IPS DF 6.9 (cell line): ENCODE data around the gene CCNA2.

Source experiments
- DNase-seq: peaks from one replicate; pipeline ENCODE4 v3.0.0-alpha.2; 2013; ENCODE audit warnings: low read depth, low spot score
- H3K27ac ChIP-seq: one replicate; pipeline ENCODE4 v1.5.1; 2013; ENCODE audit warnings: low read length, control low read depth
- H3K27me3 ChIP-seq: 2 replicates; pipeline ENCODE4 v1.6.1; 2013; ENCODE audit warnings: mild to moderate bottlenecking, low read length; ENCODE audit not compliant: control insufficient read depth, insufficient read depth
- H3K36me3 ChIP-seq: 2 replicates; pipeline ENCODE4 v1.6.1; 2013; ENCODE audit warnings: low read length; ENCODE audit not compliant: control insufficient read depth, insufficient read depth
- H3K4me1 ChIP-seq: 2 replicates; pipeline ENCODE4 v1.6.1; 2013; ENCODE audit warnings: low read length; ENCODE audit not compliant: control insufficient read depth, insufficient read depth
- H3K4me3 ChIP-seq: 2 replicates; pipeline ENCODE4 v1.5.1; 2013; ENCODE audit warnings: mild to moderate bottlenecking, low read length
- H3K9me3 ChIP-seq: 2 replicates; pipeline ENCODE4 v1.6.1; 2013; ENCODE audit warnings: low read length, inconsistent platforms; ENCODE audit not compliant: control insufficient read depth, insufficient read depth
- WGBS: extraction: QIAGEN DNeasy Blood & Tissue Kit; methylation state at CpG from one replicate; pipeline ENCODE4 v1.1.7; 2013; ENCODE audit warnings: mixed read lengths, missing lambda C conversion rate; ENCODE audit not compliant: insufficient read length, insufficient coverage; 5-methylcytosine and 5-hydroxymethylcytosine counted together

The CCNA2 gene

DNA sequence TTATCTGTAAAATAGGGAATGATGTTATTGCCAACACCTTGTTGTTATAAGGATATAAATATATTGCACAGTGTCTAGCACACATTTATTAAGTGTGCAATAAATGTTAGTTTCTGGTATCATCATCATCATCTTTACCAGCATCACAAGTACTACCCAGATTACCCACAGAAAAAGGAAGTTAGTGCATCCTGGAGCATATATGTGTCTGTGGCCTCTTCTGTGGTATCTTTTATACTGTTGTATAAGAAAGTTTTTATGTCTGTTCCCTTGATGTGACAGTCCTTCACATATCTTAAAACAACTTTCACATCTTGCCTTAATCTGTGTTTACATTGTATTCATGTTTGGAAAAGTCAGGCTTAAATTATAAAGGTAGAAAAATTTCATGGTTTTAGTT, 12.6 kb downstream of the CCNA2 start:
- DNase-seq = no peak
- peaks cover 7% of the 10 kb centered on the region; the same call in 1 of the 2 replicates for H3K36me3 ChIP-seq

DNA sequence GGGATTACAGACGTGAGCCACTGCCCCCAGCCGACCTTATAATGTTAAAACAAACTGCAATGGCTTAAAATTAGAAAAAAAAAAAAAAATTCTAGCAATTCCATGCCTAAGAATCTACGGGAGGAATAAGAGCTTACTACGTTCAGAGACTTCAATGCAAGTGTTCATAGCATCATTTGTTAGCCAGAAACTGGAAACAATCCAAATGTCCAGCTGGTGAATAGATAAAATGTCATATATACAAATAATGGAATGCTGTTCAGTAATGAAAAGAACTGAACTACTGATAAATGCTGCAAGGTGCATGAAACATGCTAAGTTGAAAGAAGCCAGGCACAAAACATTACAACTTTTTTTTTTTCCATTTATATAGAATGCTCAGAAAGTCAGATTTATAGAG, 17.3 kb downstream of the CCNA2 start:
- no CpG with 5 or more reads among the region's 4 CpGs for WGBS
- peaks cover 4% of the 10 kb centered on the region; the same call in 1 of the 2 replicates for H3K36me3 ChIP-seq
- H3K27me3 ChIP-seq = no peaks in the 10 kb centered on the region
- DNase-seq = no peak
- no peaks in the 10 kb centered on the region for H3K4me1 ChIP-seq
- no peak overlapping the region for H3K27ac ChIP-seq
- no peak overlapping the region for H3K4me3 ChIP-seq
- no peaks in the 10 kb centered on the region for H3K9me3 ChIP-seq

More for the DNA sequence above, 12.6 kb downstream of the CCNA2 start:
- no peaks in the 10 kb centered on the region for H3K4me1 ChIP-seq
- no peaks in the 10 kb centered on the region for H3K9me3 ChIP-seq
- H3K4me3 ChIP-seq = no peak overlapping the region
- H3K27me3 ChIP-seq = no peaks in the 10 kb centered on the region
- H3K27ac ChIP-seq = no peak overlapping the region

DNA sequence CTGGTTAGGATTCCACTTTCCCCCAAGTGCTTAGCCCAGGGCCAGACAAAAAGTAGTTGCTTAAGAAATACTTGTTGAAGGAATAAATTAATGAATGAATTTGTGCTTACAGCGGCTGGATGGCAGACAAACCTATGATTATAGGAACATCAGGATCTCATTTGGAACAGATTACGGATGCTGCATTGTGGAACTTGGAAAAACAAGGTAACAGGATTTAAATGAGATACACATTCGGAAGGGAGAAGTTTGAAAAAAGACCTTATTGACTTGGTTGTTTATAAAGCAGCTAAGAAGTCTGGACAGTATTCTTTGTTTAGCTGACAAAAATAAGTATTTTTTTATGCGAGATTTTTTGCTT, 22.0 kb downstream of the CCNA2 start:
- Histone ChIP-seq H3K27me3 (no peaks in the 10 kb centered on the region), H3K36me3 (no peaks in the 10 kb centered on the region; the same call in 1 of the 2 replicates), H3K9me3 (no peaks in the 10 kb centered on the region), H3K27ac (no peak overlapping the region), H3K4me1 (no peaks in the 10 kb centered on the region; the same call in 1 of the 2 replicates), H3K4me3 (peak overlapping the region; percentile 100)
- no peak for DNase-seq
- no CpG with 5 or more reads among the region's 4 CpGs for WGBS

DNA sequence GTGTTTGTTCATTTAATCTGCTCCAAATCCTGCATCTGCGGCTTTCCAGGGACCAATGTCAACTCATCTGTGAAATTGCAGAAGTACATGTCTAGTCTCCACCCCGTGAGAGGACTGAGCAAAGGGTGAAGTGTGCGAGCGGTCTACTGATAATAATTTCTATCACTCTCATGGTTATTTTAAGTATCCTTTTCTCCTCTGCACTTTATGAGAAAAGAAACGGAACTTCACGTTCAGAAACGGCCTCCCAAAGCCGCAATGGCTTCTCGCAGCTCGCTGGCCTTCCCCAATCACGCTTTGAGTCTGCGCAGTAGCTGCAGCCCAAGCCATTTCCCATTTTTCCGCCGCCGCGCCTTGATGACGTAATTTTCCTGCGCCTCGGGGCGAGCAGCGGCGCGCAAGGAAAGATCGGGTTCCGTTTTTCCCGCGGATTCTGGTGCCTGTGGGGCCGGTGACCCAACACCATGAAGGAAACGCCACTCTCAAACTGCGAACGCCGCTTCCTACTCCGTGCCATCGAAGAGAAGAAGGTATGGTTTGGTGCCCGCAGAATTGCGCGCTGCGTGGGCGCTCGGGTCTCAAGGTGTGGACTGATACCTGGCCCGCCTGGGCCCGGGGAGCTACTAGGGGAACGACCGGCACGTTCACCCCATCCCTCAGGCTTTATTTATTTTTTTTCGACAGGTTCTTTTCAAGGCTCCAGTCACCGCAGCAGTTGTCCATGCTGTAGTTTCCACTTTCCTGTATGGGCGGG, 22.5 kb downstream of the CCNA2 start, which contains the start of gene EXOSC9:
Gene EXOSC9 (plus strand): TSS at position 363 of the 754 bp plus-strand sequence. CDS start 102 bp downstream, at position 465.
- Histone ChIP-seq H3K27ac (no peak within 1 kb of the TSS), H3K9me3 (no peaks in the 10 kb centered on the region), H3K4me1 (no peaks in the 10 kb centered on the region; the same call in 1 of the 2 replicates), H3K4me3 (peak within 1 kb of the TSS; percentile 100), H3K36me3 (no peaks in the 10 kb centered on the region; the same call in 1 of the 2 replicates), H3K27me3 (no peaks in the 10 kb centered on the region)
- peak; percentile 88 for DNase-seq
- no CpG with 5 or more reads among the region's 48 CpGs for WGBS

DNA sequence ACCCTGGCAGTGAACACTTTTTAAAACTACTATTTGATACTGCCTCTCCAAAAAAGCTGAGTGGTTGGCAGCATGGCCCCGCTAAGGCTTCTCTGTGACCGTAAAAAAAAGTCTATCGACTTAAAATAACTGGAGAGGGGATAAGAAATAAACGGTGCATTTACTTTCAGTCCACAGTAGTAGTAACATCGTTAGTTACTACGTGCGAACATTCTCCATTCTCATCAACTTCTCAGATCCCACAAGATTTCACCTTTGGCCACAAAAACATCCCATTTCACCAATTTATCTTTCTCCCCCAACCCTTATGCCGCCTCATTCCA, 23.1 kb downstream of the CCNA2 start:
- peak overlapping the region; percentile 100; the same call in 1 of the 2 replicates for H3K4me3 ChIP-seq
- H3K4me1 ChIP-seq = peaks cover 1% of the 10 kb centered on the region; the same call in 1 of the 2 replicates
- 100% methylated on average over 1 of the region's 8 CpGs for WGBS
- H3K9me3 ChIP-seq = no peaks in the 10 kb centered on the region
- DNase-seq = no peak
- H3K36me3 ChIP-seq = no peaks in the 10 kb centered on the region; the same call in 1 of the 2 replicates
- H3K27me3 ChIP-seq = no peaks in the 10 kb centered on the region
- H3K27ac ChIP-seq = no peak overlapping the region

DNA sequence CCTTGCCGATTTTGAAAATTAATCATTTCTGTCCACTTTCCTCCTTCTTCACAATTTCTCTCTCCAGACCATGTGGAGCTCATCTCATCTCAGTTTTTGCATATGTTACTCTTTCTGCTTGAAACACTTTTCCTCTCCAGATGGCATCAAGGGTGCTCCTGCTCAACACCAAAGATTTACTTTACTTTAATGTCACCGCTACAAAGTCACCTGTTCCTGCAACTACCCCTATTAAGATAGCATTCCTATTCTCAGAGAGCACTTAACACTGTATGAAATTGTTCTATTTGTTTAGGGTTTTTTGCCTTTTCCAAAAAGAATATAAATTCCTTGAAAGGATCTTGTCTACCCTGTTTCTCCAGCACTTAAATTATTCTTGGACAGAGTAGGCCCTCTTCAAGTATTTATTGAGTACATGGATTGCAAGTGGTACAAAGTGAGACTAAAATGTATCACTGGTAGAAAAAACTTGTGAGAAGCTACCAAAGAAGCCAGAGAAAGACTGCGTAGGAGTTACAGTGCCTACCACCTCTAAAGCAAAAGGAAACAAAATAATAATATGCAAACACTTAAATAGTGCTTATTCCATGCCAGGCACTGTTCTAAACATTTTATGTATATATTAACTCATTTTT, 23.7 kb downstream of the CCNA2 start:
- no peak for DNase-seq
- Histone ChIP-seq H3K9me3 (no peaks in the 10 kb centered on the region), H3K4me1 (peaks cover 1% of the 10 kb centered on the region; the same call in 1 of the 2 replicates), H3K27ac (no peak overlapping the region), H3K27me3 (no peaks in the 10 kb centered on the region), H3K4me3 (no peak overlapping the region), H3K36me3 (no peaks in the 10 kb centered on the region; the same call in 1 of the 2 replicates)
- no CpG with 5 or more reads among the region's 3 CpGs for WGBS

DNA sequence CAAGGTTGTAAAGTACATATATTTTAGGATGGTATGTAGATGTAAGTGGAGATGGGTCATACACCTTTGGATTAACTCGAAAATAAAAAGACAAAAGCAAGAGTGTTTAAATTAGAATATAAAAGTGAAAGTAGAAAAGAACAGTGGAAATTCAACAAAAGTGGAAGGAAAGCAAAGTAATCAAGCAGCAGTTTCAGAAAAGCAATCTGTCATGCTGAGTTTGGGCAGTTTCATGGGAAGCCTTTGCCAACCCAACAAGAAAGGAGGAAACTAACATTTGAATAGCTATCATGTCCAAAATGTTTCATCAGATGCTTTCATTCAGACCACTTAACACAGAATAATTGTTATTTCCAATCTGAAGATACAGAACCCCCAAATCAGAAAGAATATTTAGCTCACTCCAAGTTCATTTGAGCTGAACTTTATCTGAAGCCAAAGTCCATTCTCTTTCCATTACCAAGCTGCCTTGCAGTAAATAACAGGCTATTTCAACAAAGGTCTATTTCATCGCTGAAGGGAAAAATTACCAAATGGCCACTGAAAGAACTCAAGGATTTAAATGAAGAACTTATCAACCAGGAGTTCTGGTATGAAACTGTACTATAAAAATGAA, 24.4 kb downstream of the CCNA2 start:
- H3K9me3 ChIP-seq = no peaks in the 10 kb centered on the region
- H3K27me3 ChIP-seq = no peaks in the 10 kb centered on the region
- H3K4me1 ChIP-seq = peaks cover 3% of the 10 kb centered on the region; the same call in 1 of the 2 replicates
- H3K36me3 ChIP-seq = no peaks in the 10 kb centered on the region; the same call in 1 of the 2 replicates
- H3K27ac ChIP-seq = no peak overlapping the region
- no peak for DNase-seq
- H3K4me3 ChIP-seq = no peak overlapping the region
- 100% methylated on average over 1 of the region's 2 CpGs for WGBS

DNA sequence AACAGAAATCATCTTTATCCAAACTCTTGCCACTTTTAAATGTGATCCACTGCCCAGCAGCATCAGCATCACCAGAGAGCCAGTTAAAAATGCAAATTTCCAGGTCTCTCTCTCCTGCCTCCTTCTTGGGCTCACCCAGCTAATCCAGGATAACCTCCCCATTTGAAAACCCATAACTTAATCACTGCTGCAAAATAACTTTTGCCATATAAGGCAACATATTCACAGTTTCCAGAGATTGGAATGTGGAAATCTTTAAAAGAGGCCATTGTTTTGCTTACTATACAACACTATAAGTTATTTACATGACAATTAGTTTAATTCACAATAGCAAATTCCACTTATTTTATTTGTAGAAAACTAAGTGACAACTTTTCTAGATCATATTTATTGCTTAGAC, 27.4 kb downstream of the CCNA2 start:
- Histone ChIP-seq H3K27ac (no peak overlapping the region), H3K27me3 (no peaks in the 10 kb centered on the region), H3K4me1 (peaks cover 3% of the 10 kb centered on the region; the same call in 1 of the 2 replicates), H3K9me3 (no peaks in the 10 kb centered on the region), H3K4me3 (no peak overlapping the region), H3K36me3 (no peaks in the 10 kb centered on the region)
- DNase-seq = peak; percentile 45

DNA sequence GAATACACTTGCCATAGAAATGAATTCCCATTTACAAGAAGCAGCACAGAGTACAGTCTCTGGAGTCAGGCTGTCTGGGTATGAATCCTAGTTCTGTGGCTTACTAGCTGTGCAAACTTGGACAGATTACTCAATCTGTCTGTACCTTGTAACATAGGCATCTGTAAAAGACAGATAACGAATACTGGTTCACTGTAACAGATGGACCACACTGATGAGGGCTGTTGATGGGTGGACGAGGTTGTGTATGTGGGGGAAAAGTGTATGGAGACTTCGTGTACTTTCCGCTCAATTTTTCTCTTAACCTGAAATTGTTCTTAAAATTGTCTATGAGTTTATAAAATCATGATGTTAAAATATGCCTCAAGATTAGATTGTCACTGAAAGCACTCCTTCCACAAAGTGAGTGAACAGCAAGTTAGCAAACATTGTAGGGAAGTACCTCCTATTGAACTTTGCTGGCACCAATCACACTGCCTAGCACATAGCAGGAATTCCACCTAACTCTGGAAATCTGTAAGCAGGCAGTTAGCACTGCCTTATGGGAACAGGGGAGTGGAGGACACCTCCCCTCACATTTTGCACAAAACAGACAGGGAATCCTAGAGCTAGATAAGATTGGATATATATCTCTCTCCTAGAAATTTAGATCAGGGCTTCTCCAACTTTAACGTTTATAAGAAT, 29.0 kb downstream of the CCNA2 start:
- no peak for DNase-seq
- Histone ChIP-seq H3K27me3 (no peaks in the 10 kb centered on the region), H3K4me1 (peaks cover 3% of the 10 kb centered on the region; the same call in 1 of the 2 replicates), H3K4me3 (no peak overlapping the region), H3K27ac (no peak overlapping the region), H3K9me3 (no peaks in the 10 kb centered on the region), H3K36me3 (no peaks in the 10 kb centered on the region)
- WGBS = no CpG with 5 or more reads among the region's 5 CpGs

DNA sequence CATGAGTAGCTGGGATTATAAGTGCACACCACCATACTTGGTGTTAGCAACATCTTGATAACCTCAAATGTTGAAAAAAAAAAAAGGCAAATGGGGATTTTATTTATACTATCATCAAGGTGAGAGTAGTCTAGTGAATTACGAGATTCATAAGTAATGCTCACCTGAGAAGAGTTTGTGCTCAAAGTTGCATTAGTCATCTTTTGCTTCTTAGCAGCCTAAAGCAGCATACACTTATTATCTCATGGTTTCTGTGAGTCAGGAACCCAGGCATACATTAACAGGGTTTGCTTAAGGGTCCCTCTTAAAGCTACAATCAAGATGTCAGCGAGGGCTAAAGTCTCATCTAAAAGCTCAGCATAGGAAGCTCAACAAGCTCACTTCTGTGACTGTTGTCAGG, 30.7 kb downstream of the CCNA2 start:
- no peak for DNase-seq
- H3K4me1 ChIP-seq = peaks cover 3% of the 10 kb centered on the region; the same call in 1 of the 2 replicates
- no CpG with 5 or more reads among the region's 2 CpGs for WGBS
- H3K27ac ChIP-seq = no peak overlapping the region
- H3K36me3 ChIP-seq = no peaks in the 10 kb centered on the region
- no peaks in the 10 kb centered on the region for H3K9me3 ChIP-seq
- H3K27me3 ChIP-seq = no peaks in the 10 kb centered on the region
- H3K4me3 ChIP-seq = no peak overlapping the region
